H1 (cell line): ENCODE measurements around the gene UBTD1.

Experiments
- CEBPB ChIP-seq: IDR thresholded peaks from 2 replicates; pipeline ENCODE4 v1.6.1; 2012; ENCODE audit warnings: low read depth, low read length
- EP300 ChIP-seq, 2 experiments: IDR thresholded peaks; 1 replicate in 1 of 2; 2 replicates in 1 of 2; pipeline ENCODE4 v1.6.1; 2011 to 2012; ENCODE audit warnings: low read depth in 2 of 2, low read length in 2 of 2, mild to moderate bottlenecking in 2 of 2, borderline replicate concordance in 1 of 2, inconsistent platforms in 1 of 2, moderate library complexity in 1 of 2
- EZH2 ChIP-seq: fragments of 200-600 bp; sonication (generic); IDR thresholded peaks from 2 replicates; pipeline ENCODE4 v1.7.1; 2012; ENCODE audit warnings: low read depth, mild to moderate bottlenecking, moderate library complexity, low read length, inconsistent platforms; ENCODE audit not compliant: severe bottlenecking
- POLR2A ChIP-seq, 2 experiments: IDR thresholded peaks; 1 replicate in 1 of 2; 2 replicates in 1 of 2; pipeline ENCODE4 v1.6.1; 2011; ENCODE audit warnings: low read depth in 2 of 2, low read length in 2 of 2, mild to moderate bottlenecking in 2 of 2; ENCODE audit errors: control extremely low read depth in 1 of 2
- POLR2AphosphoS5 ChIP-seq: IDR thresholded peaks from 2 replicates; pipeline ENCODE4 v1.6.1; 2011; ENCODE audit warnings: low read depth, low read length
- SP1 ChIP-seq: IDR thresholded peaks from 2 replicates; pipeline ENCODE4 v1.6.1; 2011; ENCODE audit warnings: low read depth, low read length
- TBP ChIP-seq: IDR thresholded peaks from 2 replicates; pipeline ENCODE4 v1.6.1; 2011; ENCODE audit warnings: low read depth, low read length, improper control_type of control experiment
- ZNF274 ChIP-seq: IDR thresholded peaks from 2 replicates; pipeline ENCODE4 v1.7.0; 2012; ENCODE audit warnings: low read length, borderline replicate concordance; ENCODE audit errors: extremely low read depth
- TF ChIP-seq, protein P1 (sequence below), 3 experiments: IDR thresholded peaks; 1 replicate in 2 of 3; 2 replicates in 1 of 3; pipeline versions ENCODE4 v1.5.1 to v1.6.1; 2011; ENCODE audit warnings: low read length in 3 of 3, mild to moderate bottlenecking in 3 of 3, inconsistent platforms in 2 of 3, low read depth in 1 of 3, moderate library complexity in 1 of 3; ENCODE audit not compliant: insufficient read depth in 1 of 3; ENCODE audit errors: control extremely low read depth in 1 of 3
- TF ChIP-seq, protein P2 (sequence below): IDR thresholded peaks from 2 replicates; pipeline ENCODE4 v1.6.1; 2012; ENCODE audit warnings: inconsistent platforms

- TF ChIP-seq POLR2A (IDR thresholded peaks at IDR 0.05; ENCODE audit: control extremely low read depth in 1 of 2, low read depth in 2 of 2, low read length in 2 of 2), result no peak
- no peak for TF ChIP-seq ZNF274
- no peak for TF ChIP-seq EP300 (IDR thresholded peaks at IDR 0.05; ENCODE audit: borderline replicate concordance in 1 of 2, low read depth in 2 of 2, low read length in 2 of 2)
- TF ChIP-seq EZH2, result no peak
- TF ChIP-seq POLR2AphosphoS5, result no peak
- TF ChIP-seq, protein P1, sequence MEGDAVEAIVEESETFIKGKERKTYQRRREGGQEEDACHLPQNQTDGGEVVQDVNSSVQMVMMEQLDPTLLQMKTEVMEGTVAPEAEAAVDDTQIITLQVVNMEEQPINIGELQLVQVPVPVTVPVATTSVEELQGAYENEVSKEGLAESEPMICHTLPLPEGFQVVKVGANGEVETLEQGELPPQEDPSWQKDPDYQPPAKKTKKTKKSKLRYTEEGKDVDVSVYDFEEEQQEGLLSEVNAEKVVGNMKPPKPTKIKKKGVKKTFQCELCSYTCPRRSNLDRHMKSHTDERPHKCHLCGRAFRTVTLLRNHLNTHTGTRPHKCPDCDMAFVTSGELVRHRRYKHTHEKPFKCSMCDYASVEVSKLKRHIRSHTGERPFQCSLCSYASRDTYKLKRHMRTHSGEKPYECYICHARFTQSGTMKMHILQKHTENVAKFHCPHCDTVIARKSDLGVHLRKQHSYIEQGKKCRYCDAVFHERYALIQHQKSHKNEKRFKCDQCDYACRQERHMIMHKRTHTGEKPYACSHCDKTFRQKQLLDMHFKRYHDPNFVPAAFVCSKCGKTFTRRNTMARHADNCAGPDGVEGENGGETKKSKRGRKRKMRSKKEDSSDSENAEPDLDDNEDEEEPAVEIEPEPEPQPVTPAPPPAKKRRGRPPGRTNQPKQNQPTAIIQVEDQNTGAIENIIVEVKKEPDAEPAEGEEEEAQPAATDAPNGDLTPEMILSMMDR (IDR thresholded peaks at IDR 0.05; ENCODE audit: control extremely low read depth in 1 of 3, insufficient read depth in 1 of 3, low read depth in 1 of 3, low read length in 3 of 3), result no peak
- TF ChIP-seq, protein P2, sequence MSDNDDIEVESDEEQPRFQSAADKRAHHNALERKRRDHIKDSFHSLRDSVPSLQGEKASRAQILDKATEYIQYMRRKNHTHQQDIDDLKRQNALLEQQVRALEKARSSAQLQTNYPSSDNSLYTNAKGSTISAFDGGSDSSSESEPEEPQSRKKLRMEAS, result no peak
- no peak for TF ChIP-seq SP1
- no peak for TF ChIP-seq CEBPB
- TF ChIP-seq TBP, result no peak
Observed at GRCh38 chr10:97570146-97570788, 71.5 kb downstream of the UBTD1 start.
